SK-N-SH treated with all-trans-retinoic acid at 6 μM for 48 hours (cell line): ENCODE results near the gene EIF3B.

ENCODE experiments used
- ATAC-seq: fragments of 200-7000 bp; cut with Tn5 transposase; 3 replicates; pipeline ENCODE4 v1.9.1; 2020; ENCODE audit warnings: mild to moderate bottlenecking, moderate library complexity
- ARNTL ChIP-seq: fragments of 450-650 bp; formaldehyde crosslinking; IDR thresholded peaks from 2 replicates; pipeline ENCODE4 v1.5.0; 2020; ENCODE audit warnings: low read depth, mild to moderate bottlenecking, moderate library complexity, borderline replicate concordance
- BACH2 ChIP-seq: fragments of 250-450 bp; sonication (Bioruptor Pico); IDR thresholded peaks from 2 replicates; pipeline ENCODE4 v1.9.0; 2021; ENCODE audit warnings: mild to moderate bottlenecking, borderline replicate concordance
- ESRRG ChIP-seq: fragments of 250-450 bp; sonication (Bioruptor Pico); IDR thresholded peaks from 2 replicates; pipeline ENCODE4 v1.6.1; 2021; ENCODE audit warnings: mild to moderate bottlenecking
- ISL1 ChIP-seq: fragments of 250-450 bp; sonication (Bioruptor Pico); IDR thresholded peaks from 2 replicates; pipeline ENCODE4 v2.1.2; 2022; ENCODE audit warnings: mild to moderate bottlenecking, moderate library complexity
- OSR1 ChIP-seq: fragments of 250-450 bp; sonication (Bioruptor Pico); IDR thresholded peaks from 2 replicates; pipeline ENCODE4 v1.8.0; 2022; ENCODE audit warnings: moderate library complexity, mild to moderate bottlenecking, inconsistent platforms
- PPARA ChIP-seq: fragments of 250-450 bp; sonication (Bioruptor Pico); IDR thresholded peaks from 2 replicates; pipeline ENCODE4 v1.5.0; 2020; ENCODE audit warnings: mild to moderate bottlenecking, borderline replicate concordance
- RARB ChIP-seq: fragments of 250-450 bp; sonication (Bioruptor Pico); IDR thresholded peaks from 2 replicates; pipeline ENCODE4 v1.8.0; 2021; ENCODE audit warnings: mild to moderate bottlenecking, moderate library complexity
- SNAI2 ChIP-seq: fragments of 250-450 bp; sonication (Bioruptor Pico); IDR thresholded peaks from 2 replicates; pipeline ENCODE4 v1.5.0; 2020; ENCODE audit warnings: mild to moderate bottlenecking, moderate library complexity
- TCF4 ChIP-seq: fragments of 250-450 bp; sonication (Bioruptor Pico); IDR thresholded peaks from 2 replicates; pipeline ENCODE4 v1.8.0; 2021; ENCODE audit warnings: mild to moderate bottlenecking, moderate library complexity, borderline replicate concordance
- TOX ChIP-seq: fragments of 250-450 bp; sonication (Bioruptor Pico); IDR thresholded peaks from 2 replicates; pipeline ENCODE4 v1.8.0; 2021; ENCODE audit warnings: mild to moderate bottlenecking, moderate library complexity, borderline replicate concordance
- TSHZ2 ChIP-seq: fragments of 250-450 bp; sonication (Bioruptor Pico); IDR thresholded peaks from 2 replicates; pipeline ENCODE4 v1.5.0; 2020; ENCODE audit warnings: mild to moderate bottlenecking, moderate library complexity
- ZC3H10 ChIP-seq: fragments of 250-450 bp; sonication (Bioruptor Pico); IDR thresholded peaks from 2 replicates; pipeline ENCODE4 v1.5.1; 2021; ENCODE audit warnings: mild to moderate bottlenecking, moderate library complexity
- ZFP30 ChIP-seq: fragments of 450-650 bp; formaldehyde crosslinking; IDR thresholded peaks from 2 replicates; pipeline ENCODE4 v1.5.0; 2022; ENCODE audit warnings: mild to moderate bottlenecking, moderate library complexity
- ZNF8 ChIP-seq: fragments of 450-650 bp; formaldehyde crosslinking; IDR thresholded peaks from 2 replicates; pipeline ENCODE4 v1.5.0; 2020; ENCODE audit warnings: mild to moderate bottlenecking, moderate library complexity
- TF ChIP-seq, protein P1 (sequence below): fragments of 250-450 bp; sonication (Bioruptor Pico); IDR thresholded peaks from 2 replicates; pipeline ENCODE4 v1.8.0; 2020; ENCODE audit warnings: mild to moderate bottlenecking, moderate library complexity, borderline replicate concordance
- TF ChIP-seq, protein P2 (sequence below): fragments of 250-450 bp; sonication (Bioruptor Pico); IDR thresholded peaks from 2 replicates; pipeline ENCODE4 v1.8.0; 2021; ENCODE audit warnings: low read depth, mild to moderate bottlenecking, moderate library complexity, borderline replicate concordance
- TF ChIP-seq, protein P3 (sequence below): fragments of 250-450 bp; sonication (Bioruptor Pico); IDR thresholded peaks from 2 replicates; pipeline ENCODE4 v1.5.1; 2021; ENCODE audit warnings: mild to moderate bottlenecking, moderate library complexity
- TF ChIP-seq, protein P4 (sequence below): fragments of 250-450 bp; sonication (Bioruptor Pico); IDR thresholded peaks from 2 replicates; pipeline ENCODE4 v1.5.1; 2020; ENCODE audit warnings: low read depth, mild to moderate bottlenecking, moderate library complexity

EIF3B gene

DNA sequence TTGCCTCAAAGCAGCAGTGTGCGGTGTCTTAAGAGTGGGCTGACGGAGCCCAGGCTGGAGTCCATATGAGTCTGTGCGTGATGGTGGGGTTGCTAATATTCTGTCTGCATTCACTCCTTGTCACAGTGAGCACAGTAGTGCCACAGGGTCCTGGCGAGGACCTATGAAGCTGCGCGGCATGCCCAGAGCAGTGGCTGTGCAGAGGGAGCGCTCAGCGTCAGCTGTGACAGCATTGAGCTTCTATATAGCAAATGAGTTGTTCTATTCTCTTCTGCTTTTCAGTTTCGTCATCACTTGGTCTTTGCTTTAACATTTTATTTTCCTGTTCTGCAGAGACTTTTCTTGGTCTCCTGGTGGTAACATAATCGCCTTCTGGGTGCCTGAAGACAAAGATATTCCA lies 14.5 kb downstream of the EIF3B start:
- ATAC-seq, result no peak
- no peak for TF ChIP-seq TCF4 (CRISPR knock-in tag)
- TF ChIP-seq ZNF8 (CRISPR knock-in tag), result no peak
- no peak for TF ChIP-seq BACH2 (CRISPR knock-in tag)
- no peak for TF ChIP-seq TSHZ2 (CRISPR knock-in tag)
- TF ChIP-seq RARB, result no peak
- no peak for TF ChIP-seq OSR1
- TF ChIP-seq, protein P1, sequence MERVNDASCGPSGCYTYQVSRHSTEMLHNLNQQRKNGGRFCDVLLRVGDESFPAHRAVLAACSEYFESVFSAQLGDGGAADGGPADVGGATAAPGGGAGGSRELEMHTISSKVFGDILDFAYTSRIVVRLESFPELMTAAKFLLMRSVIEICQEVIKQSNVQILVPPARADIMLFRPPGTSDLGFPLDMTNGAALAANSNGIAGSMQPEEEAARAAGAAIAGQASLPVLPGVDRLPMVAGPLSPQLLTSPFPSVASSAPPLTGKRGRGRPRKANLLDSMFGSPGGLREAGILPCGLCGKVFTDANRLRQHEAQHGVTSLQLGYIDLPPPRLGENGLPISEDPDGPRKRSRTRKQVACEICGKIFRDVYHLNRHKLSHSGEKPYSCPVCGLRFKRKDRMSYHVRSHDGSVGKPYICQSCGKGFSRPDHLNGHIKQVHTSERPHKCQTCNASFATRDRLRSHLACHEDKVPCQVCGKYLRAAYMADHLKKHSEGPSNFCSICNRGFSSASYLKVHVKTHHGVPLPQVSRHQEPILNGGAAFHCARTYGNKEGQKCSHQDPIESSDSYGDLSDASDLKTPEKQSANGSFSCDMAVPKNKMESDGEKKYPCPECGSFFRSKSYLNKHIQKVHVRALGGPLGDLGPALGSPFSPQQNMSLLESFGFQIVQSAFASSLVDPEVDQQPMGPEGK (CRISPR knock-in tag), result no peak

GRCh38 chr7:2371329-2371728 lies 16.7 kb downstream of the EIF3B start:
- TF ChIP-seq, protein P2, sequence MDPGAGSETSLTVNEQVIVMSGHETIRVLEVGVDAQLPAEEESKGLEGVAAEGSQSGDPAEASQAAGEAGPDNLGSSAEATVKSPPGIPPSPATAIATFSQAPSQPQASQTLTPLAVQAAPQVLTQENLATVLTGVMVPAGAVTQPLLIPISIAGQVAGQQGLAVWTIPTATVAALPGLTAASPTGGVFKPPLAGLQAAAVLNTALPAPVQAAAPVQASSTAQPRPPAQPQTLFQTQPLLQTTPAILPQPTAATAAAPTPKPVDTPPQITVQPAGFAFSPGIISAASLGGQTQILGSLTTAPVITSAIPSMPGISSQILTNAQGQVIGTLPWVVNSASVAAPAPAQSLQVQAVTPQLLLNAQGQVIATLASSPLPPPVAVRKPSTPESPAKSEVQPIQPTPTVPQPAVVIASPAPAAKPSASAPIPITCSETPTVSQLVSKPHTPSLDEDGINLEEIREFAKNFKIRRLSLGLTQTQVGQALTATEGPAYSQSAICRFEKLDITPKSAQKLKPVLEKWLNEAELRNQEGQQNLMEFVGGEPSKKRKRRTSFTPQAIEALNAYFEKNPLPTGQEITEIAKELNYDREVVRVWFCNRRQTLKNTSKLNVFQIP, result no peak
- TF ChIP-seq ESRRG (CRISPR knock-in tag) (no peak), TOX (no peak), ISL1 (CRISPR knock-in tag) (no peak), SNAI2 (CRISPR knock-in tag) (no peak)
- TF ChIP-seq, protein P3, sequence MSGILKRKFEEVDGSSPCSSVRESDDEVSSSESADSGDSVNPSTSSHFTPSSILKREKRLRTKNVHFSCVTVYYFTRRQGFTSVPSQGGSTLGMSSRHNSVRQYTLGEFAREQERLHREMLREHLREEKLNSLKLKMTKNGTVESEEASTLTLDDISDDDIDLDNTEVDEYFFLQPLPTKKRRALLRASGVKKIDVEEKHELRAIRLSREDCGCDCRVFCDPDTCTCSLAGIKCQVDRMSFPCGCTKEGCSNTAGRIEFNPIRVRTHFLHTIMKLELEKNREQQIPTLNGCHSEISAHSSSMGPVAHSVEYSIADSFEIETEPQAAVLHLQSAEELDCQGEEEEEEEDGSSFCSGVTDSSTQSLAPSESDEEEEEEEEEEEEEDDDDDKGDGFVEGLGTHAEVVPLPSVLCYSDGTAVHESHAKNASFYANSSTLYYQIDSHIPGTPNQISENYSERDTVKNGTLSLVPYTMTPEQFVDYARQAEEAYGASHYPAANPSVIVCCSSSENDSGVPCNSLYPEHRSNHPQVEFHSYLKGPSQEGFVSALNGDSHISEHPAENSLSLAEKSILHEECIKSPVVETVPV (CRISPR knock-in tag), result no peak
- TF ChIP-seq, protein P4, sequence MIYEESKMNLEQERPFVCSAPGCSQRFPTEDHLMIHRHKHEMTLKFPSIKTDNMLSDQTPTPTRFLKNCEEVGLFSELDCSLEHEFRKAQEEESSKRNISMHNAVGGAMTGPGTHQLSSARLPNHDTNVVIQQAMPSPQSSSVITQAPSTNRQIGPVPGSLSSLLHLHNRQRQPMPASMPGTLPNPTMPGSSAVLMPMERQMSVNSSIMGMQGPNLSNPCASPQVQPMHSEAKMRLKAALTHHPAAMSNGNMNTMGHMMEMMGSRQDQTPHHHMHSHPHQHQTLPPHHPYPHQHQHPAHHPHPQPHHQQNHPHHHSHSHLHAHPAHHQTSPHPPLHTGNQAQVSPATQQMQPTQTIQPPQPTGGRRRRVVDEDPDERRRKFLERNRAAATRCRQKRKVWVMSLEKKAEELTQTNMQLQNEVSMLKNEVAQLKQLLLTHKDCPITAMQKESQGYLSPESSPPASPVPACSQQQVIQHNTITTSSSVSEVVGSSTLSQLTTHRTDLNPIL (CRISPR knock-in tag), result no peak

DNA sequence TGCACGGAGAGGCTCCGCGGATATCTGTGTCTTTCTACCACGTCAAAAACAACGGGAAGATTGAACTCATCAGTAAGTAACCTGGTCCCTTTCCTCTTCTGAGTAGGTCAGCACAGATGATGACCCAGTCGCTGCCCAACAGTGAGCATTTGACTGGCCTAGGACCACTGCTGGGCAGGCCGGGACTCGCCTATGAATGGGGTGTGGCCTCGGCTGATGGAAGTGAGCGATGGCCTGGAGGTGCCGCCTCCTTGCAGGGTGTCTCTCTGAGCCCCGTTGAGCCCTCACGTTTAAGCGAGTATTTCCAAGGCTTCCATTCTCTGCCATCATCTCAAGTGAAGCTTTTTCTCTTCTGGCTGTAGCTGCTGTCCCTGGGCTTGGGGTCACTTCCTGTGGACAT lies 18.1 kb downstream of the EIF3B start:
- ATAC-seq, result no peak
- TF ChIP-seq SNAI2 (CRISPR knock-in tag) (no peak), ISL1 (CRISPR knock-in tag) (no peak), BACH2 (CRISPR knock-in tag) (no peak), ZFP30 (no peak), ESRRG (CRISPR knock-in tag) (no peak), ARNTL (no peak), ZC3H10 (CRISPR knock-in tag) (no peak), TOX (no peak), PPARA (CRISPR knock-in tag) (no peak), TSHZ2 (CRISPR knock-in tag) (no peak)
- TF ChIP-seq, protein P3 (CRISPR knock-in tag), result no peak
- TF ChIP-seq, protein P1 (CRISPR knock-in tag), result no peak
- TF ChIP-seq, protein P2, result no peak

More at GRCh38 chr7:2371329-2371728, 16.7 kb downstream of the EIF3B start:
- no peak for ATAC-seq
